HAP-1 (cell line): Measurements from ENCODE around the gene CCDC51.
A peak's percentile ranks its signal among the peaks of the same experiment; 100 is the strongest.

Experiments
- DNase-seq, 2 experiments: peaks; one replicate each; pipeline ENCODE4 v3.0.0-alpha.2; 2016 to 2020; ENCODE audit warnings: low spot score in 2 of 2
- H3K27me3 ChIP-seq: fragments of 250-450 bp; sonication (Bioruptor Pico); 2 replicates; pipeline ENCODE4 v1.5.1; 2020; ENCODE audit warnings: low read depth, mild to moderate bottlenecking, moderate library complexity
- H3K36me3 ChIP-seq: fragments of 250-450 bp; sonication (Bioruptor Pico); replicated peaks from 2 replicates; pipeline ENCODE4 v1.5.1; 2020; ENCODE audit warnings: mild to moderate bottlenecking
- H3K4me1 ChIP-seq: fragments of 250-450 bp; sonication (Bioruptor Pico); 2 replicates; pipeline ENCODE4 v1.5.1; 2020; ENCODE audit warnings: mild to moderate bottlenecking
- H3K4me3 ChIP-seq: fragments of 250-450 bp; sonication (Bioruptor Pico); 2 replicates; pipeline ENCODE4 v1.5.1; 2020; ENCODE audit warnings: mild to moderate bottlenecking, moderate library complexity
- H3K9me3 ChIP-seq: fragments of 250-450 bp; sonication (Bioruptor Pico); 2 replicates; pipeline ENCODE4 v1.5.1; 2020; ENCODE audit warnings: mild to moderate bottlenecking, moderate library complexity
- in situ Hi-C: fragments of 300-500 bp; cut with MboI; formaldehyde crosslinking; loops from 3 replicates; pipeline ENCODE4 v1.14.3; 2020; ENCODE audit warnings: low sequenced_read_pairs, inconsistent platforms, mixed read lengths

The CCDC51 gene

DNA sequence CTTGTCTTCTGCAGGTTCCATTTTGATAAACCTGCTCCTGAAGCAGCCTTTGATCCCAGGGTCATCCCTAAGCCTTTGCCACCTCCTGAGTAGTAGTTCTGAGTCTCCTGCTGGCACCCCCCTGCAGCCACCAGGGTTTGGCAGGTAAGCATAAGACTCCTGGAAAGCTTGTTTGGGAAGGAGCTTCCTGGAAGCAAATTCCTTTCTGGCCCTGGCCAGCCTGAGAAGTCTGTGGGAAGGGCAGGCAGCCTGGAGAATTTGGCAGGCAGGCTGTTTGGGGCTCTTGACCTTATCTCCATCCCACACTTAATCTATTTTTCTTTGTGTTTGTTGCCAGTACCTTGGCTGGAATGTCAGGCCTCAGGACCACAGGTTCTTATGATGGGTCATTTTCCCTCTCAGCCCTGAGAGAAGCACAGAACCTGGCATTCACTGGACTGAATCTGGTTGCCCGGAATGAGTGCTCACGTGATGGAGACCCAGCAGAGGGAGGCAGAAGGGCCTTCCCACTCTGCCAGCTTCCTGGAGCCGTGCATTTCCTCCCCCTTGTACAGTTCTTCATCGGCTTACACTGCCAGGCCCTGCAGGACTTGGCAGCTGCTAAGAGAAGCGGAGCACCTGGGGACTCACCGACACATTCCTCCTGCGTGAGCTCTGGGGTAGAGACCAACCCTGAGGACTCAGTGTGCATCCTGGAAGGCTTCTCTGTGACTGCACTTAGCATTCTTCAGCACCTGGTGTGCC lies 20.0 kb upstream of the CCDC51 start:
- in situ Hi-C loops = no loop called here
- H3K36me3 ChIP-seq = peaks cover 55% of the 10 kb centered on the region
- H3K9me3 ChIP-seq = no peaks in the 10 kb centered on the region

DNA sequence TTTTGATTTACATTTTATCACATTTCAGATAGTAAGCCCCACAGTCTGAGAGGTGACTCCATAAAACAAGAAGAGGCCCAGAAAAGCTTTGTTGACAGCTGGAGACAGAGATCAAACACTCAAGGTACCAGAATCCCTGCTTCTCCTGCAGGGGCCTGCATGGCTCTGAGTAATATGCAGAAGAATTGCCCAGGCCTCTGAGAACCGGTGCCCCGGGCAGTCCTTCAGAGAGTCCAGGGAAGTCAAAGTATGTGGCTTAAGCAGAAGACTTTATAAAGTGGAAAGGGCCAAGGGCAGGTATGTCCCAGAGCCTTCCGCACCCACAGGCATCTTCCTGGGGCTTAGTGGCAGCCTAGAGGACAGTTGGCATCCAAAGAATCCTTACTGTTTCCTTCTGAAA lies 19.4 kb upstream of the CCDC51 start:
- peaks cover 59% of the 10 kb centered on the region for H3K36me3 ChIP-seq
- no peak for DNase-seq
- in situ Hi-C loops = no loop called here
- H3K4me3 ChIP-seq = no peak overlapping the region
- H3K27me3 ChIP-seq = no peaks in the 10 kb centered on the region
- no peaks in the 10 kb centered on the region for H3K4me1 ChIP-seq
- H3K9me3 ChIP-seq = no peaks in the 10 kb centered on the region

More for the DNA sequence above, 20.0 kb upstream of the CCDC51 start:
- no peak for DNase-seq
- no peaks in the 10 kb centered on the region for H3K4me1 ChIP-seq
- no peaks in the 10 kb centered on the region for H3K27me3 ChIP-seq
- H3K4me3 ChIP-seq = no peak overlapping the region

DNA sequence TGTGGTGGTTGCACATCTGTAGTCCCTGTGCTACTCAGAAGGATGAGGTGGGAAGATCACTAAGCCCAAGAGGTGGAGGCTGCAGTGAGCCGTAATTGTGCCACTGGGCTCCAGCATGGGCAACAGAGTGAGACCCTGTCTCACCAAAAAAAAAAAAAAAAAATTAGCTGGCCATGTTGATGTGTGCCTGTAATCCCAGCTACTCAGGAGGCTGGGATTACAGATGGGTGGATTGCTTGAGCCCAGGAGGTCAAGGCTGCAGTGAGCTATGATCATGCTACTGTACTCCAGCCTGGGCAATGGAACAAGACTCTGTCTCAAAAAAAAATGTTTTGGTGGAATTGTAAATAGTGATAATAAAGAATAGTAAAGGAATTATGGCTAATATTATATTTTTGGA lies 16.5 kb upstream of the CCDC51 start:
- Histone ChIP-seq H3K4me1 (no peaks in the 10 kb centered on the region), H3K36me3 (peaks cover 84% of the 10 kb centered on the region), H3K9me3 (no peaks in the 10 kb centered on the region), H3K27me3 (no peaks in the 10 kb centered on the region), H3K4me3 (no peak overlapping the region)
- no peak for DNase-seq
- in situ Hi-C loops = no loop called here

DNA sequence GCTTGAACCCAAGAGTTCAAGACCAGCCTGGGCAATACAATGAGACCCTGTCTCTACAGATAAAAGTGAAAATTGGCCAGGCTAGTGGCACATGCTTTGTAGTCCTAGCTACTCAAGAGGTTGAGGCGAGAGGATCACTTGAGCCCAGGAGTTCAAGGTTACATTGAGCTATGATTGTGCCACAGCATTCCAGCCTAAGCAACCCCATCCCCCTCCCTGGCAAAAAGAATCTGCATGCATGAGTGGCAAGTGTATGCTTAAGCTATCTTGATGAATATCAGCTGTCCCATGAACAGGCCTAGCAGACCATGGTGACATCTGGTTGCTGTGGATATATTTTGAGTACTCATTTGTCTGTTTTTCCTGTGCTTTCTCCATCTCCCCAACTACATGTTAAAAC lies 11.4 kb upstream of the CCDC51 start:
- H3K9me3 ChIP-seq = no peaks in the 10 kb centered on the region
- no peaks in the 10 kb centered on the region for H3K27me3 ChIP-seq
- no peak overlapping the region for H3K4me3 ChIP-seq
- H3K36me3 ChIP-seq = peaks cover 58% of the 10 kb centered on the region
- DNase-seq = no peak
- H3K4me1 ChIP-seq = peaks cover 14% of the 10 kb centered on the region
- in situ Hi-C loops = no loop called here

DNA sequence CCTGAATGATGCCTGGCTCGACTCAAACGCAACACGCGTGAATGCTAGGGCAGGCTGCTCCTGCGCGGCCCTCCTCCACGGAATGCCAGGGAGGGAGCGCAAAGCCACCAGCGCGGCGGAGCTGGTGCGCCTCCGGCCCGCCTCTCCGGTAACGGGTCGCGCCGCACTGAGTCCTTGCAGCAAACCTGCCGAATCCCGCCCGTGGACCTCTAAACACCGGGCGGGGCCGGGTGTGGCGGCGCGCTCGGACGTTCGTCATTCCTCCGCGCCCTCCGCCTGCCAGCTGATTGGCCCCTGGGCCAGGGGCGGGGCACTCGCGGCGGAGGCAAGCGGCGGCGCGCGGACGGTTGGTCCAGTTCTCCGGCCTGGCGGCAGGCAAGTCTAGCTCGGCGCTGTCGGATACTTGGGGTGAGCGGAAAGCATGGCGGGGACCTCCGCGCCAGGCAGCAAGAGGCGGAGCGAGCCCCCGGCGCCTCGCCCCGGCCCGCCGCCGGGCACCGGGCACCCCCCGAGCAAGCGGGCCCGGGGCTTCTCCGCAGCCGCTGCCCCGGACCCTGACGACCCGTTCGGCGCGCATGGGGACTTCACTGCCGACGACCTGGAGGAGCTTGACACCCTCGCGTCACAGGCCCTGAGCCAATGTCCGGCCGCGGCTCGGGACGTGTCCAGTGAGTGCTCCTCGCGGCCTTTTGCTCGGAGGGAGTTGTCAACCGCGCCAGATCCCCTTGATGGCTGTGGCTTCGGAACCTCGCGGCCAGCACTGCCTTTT lies 6.7 kb upstream of the CCDC51 start, which contains the start of gene ATRIP:
ATRIP (plus strand) TSS at position 313 of the 769 bp plus-strand sequence; CDS start at position 422, 109 bp downstream.
- Histone ChIP-seq H3K9me3 (no peaks in the 10 kb centered on the region), H3K4me1 (peaks cover 20% of the 10 kb centered on the region), H3K4me3 (peak within 1 kb of the TSS; percentile 95), H3K27me3 (no peaks in the 10 kb centered on the region), H3K36me3 (peaks cover 49% of the 10 kb centered on the region)
- in situ Hi-C loops = no loop called here
- peak; percentile 79 to 93 for DNase-seq

DNA sequence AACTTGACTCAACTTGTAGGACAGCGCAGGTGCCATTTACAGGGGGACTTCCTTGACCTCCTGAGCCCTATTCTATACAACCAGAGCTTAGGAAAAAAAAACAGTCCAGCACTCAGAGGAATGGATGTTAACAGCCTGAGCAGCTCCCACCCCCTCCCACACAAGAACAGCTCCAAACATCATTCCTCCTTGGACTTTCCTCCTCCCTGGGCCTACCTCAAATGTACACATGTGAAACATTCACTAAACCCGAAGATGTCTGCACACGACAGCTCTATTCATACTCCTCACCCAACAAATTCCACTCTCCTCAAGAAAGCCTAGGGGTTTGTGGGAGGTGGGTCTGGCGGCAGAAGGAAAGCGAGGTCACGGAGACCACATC lies 6.1 kb upstream of the CCDC51 start:
- H3K36me3 ChIP-seq = peaks cover 47% of the 10 kb centered on the region
- H3K4me1 ChIP-seq = peaks cover 24% of the 10 kb centered on the region
- in situ Hi-C loops = no loop called here
- peak overlapping the region; percentile 95 for H3K4me3 ChIP-seq
- H3K27me3 ChIP-seq = no peaks in the 10 kb centered on the region
- no peak for DNase-seq
- H3K9me3 ChIP-seq = no peaks in the 10 kb centered on the region

DNA sequence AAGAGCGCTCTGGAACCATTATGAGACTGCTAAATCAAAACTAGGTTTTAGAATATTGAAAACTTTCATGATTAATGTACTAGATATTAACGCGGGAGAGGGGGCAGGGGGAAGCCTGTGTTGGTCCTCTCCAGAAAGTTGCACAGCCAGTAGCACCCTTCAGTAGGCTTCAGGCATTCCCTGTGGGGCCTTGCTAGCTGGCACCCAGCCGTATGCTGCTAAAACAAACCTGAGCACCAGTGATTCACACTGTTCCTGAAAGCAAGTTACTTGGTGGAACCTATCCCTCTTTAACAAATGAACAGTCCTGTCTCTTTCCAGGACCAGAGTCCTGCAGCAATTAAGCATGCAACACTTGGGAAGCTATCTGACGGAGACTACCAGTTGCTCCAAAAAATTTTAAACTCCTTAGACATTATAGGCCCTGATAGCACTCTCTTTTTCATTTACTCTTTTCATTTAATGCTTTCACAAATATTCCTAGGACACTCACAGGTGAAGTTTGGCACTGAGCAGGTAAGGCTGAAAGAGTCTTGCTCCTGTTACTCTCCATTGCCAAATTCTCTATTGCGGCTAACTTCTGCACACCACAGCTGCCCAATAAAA lies 5.5 kb upstream of the CCDC51 start:
- peak overlapping the region; percentile 95 for H3K4me3 ChIP-seq
- DNase-seq = no peak
- no peaks in the 10 kb centered on the region for H3K27me3 ChIP-seq
- peaks cover 42% of the 10 kb centered on the region for H3K36me3 ChIP-seq
- in situ Hi-C loops = no loop called here
- H3K9me3 ChIP-seq = no peaks in the 10 kb centered on the region
- H3K4me1 ChIP-seq = peaks cover 24% of the 10 kb centered on the region

DNA sequence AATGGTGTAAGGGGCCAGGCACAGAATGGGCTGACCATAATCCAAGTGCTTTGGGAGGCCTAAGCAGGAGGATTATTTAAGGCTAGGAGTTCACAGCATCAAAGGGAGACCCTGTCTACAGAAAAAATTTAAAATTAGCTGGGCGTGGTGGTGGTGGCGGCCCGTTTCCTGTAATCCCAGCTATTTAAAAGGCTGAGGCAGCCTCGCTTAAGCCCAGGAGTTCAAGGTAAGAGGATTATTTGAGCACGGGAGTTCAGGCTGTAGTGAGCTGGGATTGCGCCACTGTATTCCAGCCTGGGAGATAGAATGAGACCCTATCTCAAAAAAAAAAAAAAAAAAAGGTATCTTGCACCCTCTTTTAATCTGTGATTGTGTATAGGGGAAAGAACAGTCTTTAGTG lies 2.0 kb upstream of the CCDC51 start:
- Histone ChIP-seq H3K9me3 (no peaks in the 10 kb centered on the region), H3K27me3 (no peaks in the 10 kb centered on the region), H3K4me3 (no peak overlapping the region; the same call in 1 of the 2 replicates), H3K4me1 (peaks cover 15% of the 10 kb centered on the region), H3K36me3 (peaks cover 39% of the 10 kb centered on the region)
- in situ Hi-C loops = no loop called here
- DNase-seq = no peak

DNA sequence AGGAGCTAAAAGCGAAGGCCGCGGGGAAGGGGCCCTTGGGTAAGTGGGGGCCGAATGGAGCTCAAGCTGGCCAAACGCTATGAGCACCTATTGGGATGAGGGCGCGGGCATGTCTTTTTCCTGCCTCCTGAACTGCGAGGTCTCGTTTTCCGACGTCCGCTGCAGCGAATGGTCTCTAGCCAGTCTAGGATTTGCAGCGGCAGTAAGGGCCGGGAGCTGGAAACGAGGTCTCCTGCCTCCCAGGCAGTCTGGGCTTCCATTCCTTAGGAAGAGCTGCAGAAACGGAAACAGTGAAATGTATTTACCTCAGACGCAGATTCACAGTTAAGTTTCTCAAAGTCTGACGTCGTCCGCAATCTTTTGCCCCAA lies 655 bp upstream of the CCDC51 start:
- in situ Hi-C loops = no loop called here
- H3K27me3 ChIP-seq = no peaks in the 10 kb centered on the region
- peaks cover 36% of the 10 kb centered on the region for H3K36me3 ChIP-seq
- DNase-seq = no peak
- peaks cover 13% of the 10 kb centered on the region for H3K4me1 ChIP-seq
- H3K4me3 ChIP-seq = peak overlapping the region; percentile 87
- no peaks in the 10 kb centered on the region for H3K9me3 ChIP-seq

DNA sequence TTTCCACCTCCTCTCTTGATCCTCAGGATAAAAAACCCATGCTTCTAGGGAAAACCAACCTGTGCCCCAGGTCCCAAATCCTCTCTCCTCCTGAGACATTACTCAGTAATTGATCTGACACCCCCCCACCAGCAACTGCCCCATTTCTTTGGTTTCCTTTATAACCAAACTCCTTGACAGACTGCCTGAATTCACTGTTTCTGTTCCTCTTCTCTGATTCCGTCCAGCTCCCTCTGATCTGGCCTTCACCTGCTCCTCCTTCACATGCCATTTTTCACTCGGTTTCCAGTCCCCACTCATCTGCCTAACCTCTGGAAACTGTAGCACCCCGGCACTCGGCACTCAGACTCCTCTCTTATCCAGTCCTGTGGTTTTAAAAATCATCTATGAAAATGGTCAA lies 2.1 kb downstream of the CCDC51 start:
- peaks cover 30% of the 10 kb centered on the region for H3K36me3 ChIP-seq
- no peaks in the 10 kb centered on the region for H3K9me3 ChIP-seq
- H3K27me3 ChIP-seq = no peaks in the 10 kb centered on the region
- H3K4me3 ChIP-seq = no peak overlapping the region
- peaks cover 26% of the 10 kb centered on the region for H3K4me1 ChIP-seq
- in situ Hi-C loops = loop anchor here (5.0 kb wide), 3 partner anchors 166 to 246 kb away; no protein-coding TSS in a partner anchor
- no peak for DNase-seq

DNA sequence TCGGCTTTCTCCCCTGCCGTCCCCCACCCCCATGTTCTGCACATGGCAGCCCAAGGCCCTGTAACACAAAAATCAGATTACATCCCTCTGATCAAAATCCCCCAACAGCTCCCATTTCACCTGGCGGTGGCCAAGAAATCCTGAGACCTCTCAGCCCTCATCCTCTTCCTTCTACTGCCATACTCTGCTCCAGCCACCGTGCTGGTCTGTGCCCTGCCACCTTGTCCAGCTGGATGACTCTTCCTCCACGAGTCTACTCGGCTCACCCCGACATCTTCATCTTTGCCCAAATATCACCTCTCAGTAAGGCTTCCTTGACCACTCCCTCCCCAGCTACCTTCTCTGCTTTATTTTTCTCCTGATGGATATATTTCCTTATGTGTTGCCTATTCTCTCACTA lies 3.1 kb downstream of the CCDC51 start:
- Histone ChIP-seq H3K4me1 (peaks cover 26% of the 10 kb centered on the region), H3K27me3 (no peaks in the 10 kb centered on the region), H3K36me3 (peaks cover 30% of the 10 kb centered on the region), H3K4me3 (no peak overlapping the region), H3K9me3 (no peaks in the 10 kb centered on the region)
- DNase-seq = peak in 1 of 2 experiments; percentile 5
- in situ Hi-C loops = loop anchor here (5.0 kb wide), 3 partner anchors 165 to 245 kb away; no protein-coding TSS in a partner anchor

DNA sequence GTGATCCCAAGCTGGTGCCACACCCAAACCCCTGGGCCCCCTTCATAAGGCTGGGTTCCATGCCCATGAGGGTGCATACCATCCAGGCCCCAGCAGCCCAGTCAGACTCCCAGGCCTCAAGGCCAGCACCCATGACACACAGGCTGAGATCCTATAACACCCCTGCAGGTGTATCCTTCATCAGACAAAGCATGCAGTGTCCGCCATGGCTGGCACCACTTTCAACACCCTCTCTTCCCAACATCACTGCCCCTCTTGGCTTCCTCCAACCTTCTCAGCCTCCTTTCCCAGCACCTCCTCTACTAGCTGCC lies 3.5 kb downstream of the CCDC51 start:
- H3K9me3 ChIP-seq = no peaks in the 10 kb centered on the region
- H3K27me3 ChIP-seq = no peaks in the 10 kb centered on the region
- no peak for DNase-seq
- in situ Hi-C loops = loop anchor here (5.0 kb wide), 3 partner anchors 164 to 244 kb away; no protein-coding TSS in a partner anchor
- H3K4me1 ChIP-seq = peaks cover 22% of the 10 kb centered on the region
- no peak overlapping the region for H3K4me3 ChIP-seq
- H3K36me3 ChIP-seq = peaks cover 30% of the 10 kb centered on the region

DNA sequence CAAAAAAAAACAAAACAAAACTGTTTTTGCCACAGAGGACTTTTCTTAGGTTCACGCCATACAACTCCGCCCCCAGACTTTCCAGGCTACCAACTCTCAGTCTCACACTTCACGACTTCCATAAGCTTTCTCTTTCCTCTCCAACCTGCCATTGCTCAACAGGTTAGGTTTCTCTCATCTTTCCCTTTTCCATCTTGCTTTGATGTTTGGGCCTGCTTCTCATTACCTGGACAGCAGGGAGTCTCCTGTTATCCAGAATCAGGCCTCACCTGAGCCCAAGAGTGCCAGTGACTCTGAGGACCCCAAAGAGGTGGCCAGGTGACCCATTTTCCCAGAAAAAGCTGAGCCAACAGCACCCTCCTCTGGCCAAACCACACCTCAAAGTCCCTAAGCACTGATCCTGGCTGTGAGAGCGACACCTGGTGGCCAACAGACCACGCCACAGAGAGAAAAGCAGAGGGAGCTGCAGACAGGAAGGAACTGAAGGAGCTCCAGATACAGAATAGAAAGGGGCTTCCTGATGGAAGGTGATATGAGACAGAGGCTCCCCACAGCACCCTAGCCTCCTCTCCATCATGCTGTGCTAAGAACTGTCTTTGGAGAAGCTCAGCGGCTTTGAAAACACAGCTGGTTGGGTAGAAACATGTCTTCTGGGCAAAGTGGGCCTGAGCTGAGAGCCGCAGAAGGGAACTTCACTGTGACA lies 4.0 kb downstream of the CCDC51 start:
- in situ Hi-C loops = loop anchor here (5.0 kb wide), 3 partner anchors 164 to 244 kb away; no protein-coding TSS in a partner anchor
- Histone ChIP-seq H3K27me3 (no peaks in the 10 kb centered on the region), H3K36me3 (peaks cover 27% of the 10 kb centered on the region), H3K4me1 (peaks cover 20% of the 10 kb centered on the region), H3K4me3 (no peak overlapping the region), H3K9me3 (no peaks in the 10 kb centered on the region)
- DNase-seq = peak; percentile 76 to 92
